Heart left ventricle (tissue), 16 donors: ENCODE measurements around the gene POLR1G. TPM values are rescaled to one million over a fixed set of nuclear protein-coding genes. Genes with fewer than 3 reads are reported as not detected.
A peak's percentile ranks its signal among the peaks of the same experiment; 100 is the strongest.
"Not testable (repeated sequence)": the region's sequence is repeated elsewhere in the genome, so short reads cannot be mapped to it uniquely, and the experiment has no call there.

Experiments used
- ATAC-seq, 4 donors: fragments of 200-7000 bp; cut with Tn5 transposase; one replicate each; pipeline ENCODE4 v1.9.1; 2020 to 2022; ENCODE audit warnings: moderate library complexity in 4 of 4, mild to moderate bottlenecking in 3 of 4, moderate number of reproducible peaks in 1 of 4
- DNase-seq, 5 donors: peaks; one replicate each; pipeline ENCODE4 v3.0.0-alpha.2; 2020
- H3K27ac ChIP-seq, 12 donors: fragments of 200-600 bp; sonication (generic) in 4 of 12; one replicate each; pipeline versions ENCODE4 v1.5.0 to v1.8.0; 2016 to 2022; ENCODE audit warnings: mild to moderate bottlenecking in 2 of 12
- H3K27me3 ChIP-seq, 9 donors: fragments of 200-600 bp; sonication (generic) in 2 of 9; one replicate each; pipeline versions ENCODE4 v1.5.1 to v1.8.0; 2016 to 2022; ENCODE audit warnings: mild to moderate bottlenecking in 3 of 9
- H3K36me3 ChIP-seq, 9 donors: fragments of 200-600 bp; sonication (generic) in 2 of 9; one replicate each; pipeline versions ENCODE4 v1.5.0 to v1.8.0; 2018 to 2022; ENCODE audit warnings: mild to moderate bottlenecking in 2 of 9
- H3K4me1 ChIP-seq, 12 donors: fragments of 200-600 bp; sonication (generic) in 4 of 12; one replicate each; pipeline versions ENCODE4 v1.5.0 to v1.8.0; 2016 to 2022; ENCODE audit warnings: mild to moderate bottlenecking in 3 of 12
- H3K4me3 ChIP-seq, 12 donors: fragments of 200-600 bp; sonication (generic) in 4 of 12; one replicate each; pipeline versions ENCODE4 v1.5.0 to v1.8.0; 2017 to 2022; ENCODE audit warnings: mild to moderate bottlenecking in 9 of 12, moderate library complexity in 4 of 12
- H3K9me3 ChIP-seq, 12 donors: fragments of 200-600 bp; sonication (generic) in 4 of 12; one replicate each; pipeline versions ENCODE4 v1.5.0 to v1.8.0; 2016 to 2022; ENCODE audit warnings: mild to moderate bottlenecking in 1 of 12
- CTCF ChIP-seq, 12 donors: fragments of 200-600 bp; sonication (generic) in 4 of 12; IDR thresholded peaks; one replicate each; pipeline versions ENCODE4 v1.5.0 to v1.8.0; 2018 to 2022; ENCODE audit warnings: antibody characterized with exemption in 12 of 12, mild to moderate bottlenecking in 5 of 12
- POLR2A ChIP-seq, 2 donors: fragments of 450-650 bp; IDR thresholded peaks; one replicate each; pipeline ENCODE4 v1.6.1; 2017; ENCODE audit warnings: antibody characterized with exemption in 2 of 2, mild to moderate bottlenecking in 2 of 2, moderate library complexity in 2 of 2
- WGBS, 4 donors: extraction: QIAGEN DNeasy Blood & Tissue Kit in 2 of 4; methylation state at CpG; one replicate each; pipeline versions ENCODE4 v1.1.5 to v1.1.7; 2013 to 2018; 5-methylcytosine and 5-hydroxymethylcytosine counted together
- intact Hi-C, 10 donors: fragments of 100-400 bp; cut with DNase I; formaldehyde crosslinking; loops; one replicate each; pipeline versions ENCODE4 v1.11.1 to v1.14.2; 2022
- polyA plus RNA-seq, 2 donors: library from polyadenylated mRNA; stranded (reverse); fragments of 200-250 nt; gene quantifications; one replicate each; pipeline ENCODE4 v1.2.3, GENCODE V29; 2013
- total RNA-seq, 9 donors: library from RNA; depleted of rRNA in 2 of 9; stranded (reverse); fragments of >200 nt in 2 of 9; fragmentation: NEBNext Ultra II Directional in 3 of 9; extraction: Animal tissue kit (Norgen Biotek cat#: 25700) in 3 of 9; gene quantifications; one replicate each; pipeline versions ENCODE4 v1.1.0 to v1.2.4, GENCODE V29; 2016 to 2023
- donor health status: ischemic (EF 13 %, LVEDD 7.1; RV severe dilation, severe dysfunction).
- donor health status: healthy with polysubstance abuse.
- donor health status: DM: no; HTN: yes; CAD: no.
- donor health status: DM: no; HTN: no; CAD: no.
- donor health status: ischemic (EF 25% LVEDD 6.9; RV normal size, moderate dysfunction).
- donor health status: ischemic (EF 25% LVEDD 5.7; RV mildly dilated, moderate dysfunction).
- donor health status: healthy.
- donor health status: DM: yes; HTN: yes; CAD: no.
- donor health status: ischemic (EF 35%, LVEDD 5.7; RV mildly dilated, moderate dysfunction).
- donor health status: nonischemic (EF 11% LVEDD 7.7; RV severe dilation, severe dysfunction).
- donor health status: DM: yes; HTN: yes; CAD: no.
- donor health status: PGD.
- donor health status: ischemic (EF 29% LVEDD 5.4; RV normal size, mild dysfunction).
- donor health status: nonischemic (EF 23%, LVEDD 6.1; RV moderate dilation, normal function).

Gene POLR1G
- total and polyA plus RNA-seq, 11 donors, result 4.4 to 10.6 (median 6.9) TPM

DNA sequence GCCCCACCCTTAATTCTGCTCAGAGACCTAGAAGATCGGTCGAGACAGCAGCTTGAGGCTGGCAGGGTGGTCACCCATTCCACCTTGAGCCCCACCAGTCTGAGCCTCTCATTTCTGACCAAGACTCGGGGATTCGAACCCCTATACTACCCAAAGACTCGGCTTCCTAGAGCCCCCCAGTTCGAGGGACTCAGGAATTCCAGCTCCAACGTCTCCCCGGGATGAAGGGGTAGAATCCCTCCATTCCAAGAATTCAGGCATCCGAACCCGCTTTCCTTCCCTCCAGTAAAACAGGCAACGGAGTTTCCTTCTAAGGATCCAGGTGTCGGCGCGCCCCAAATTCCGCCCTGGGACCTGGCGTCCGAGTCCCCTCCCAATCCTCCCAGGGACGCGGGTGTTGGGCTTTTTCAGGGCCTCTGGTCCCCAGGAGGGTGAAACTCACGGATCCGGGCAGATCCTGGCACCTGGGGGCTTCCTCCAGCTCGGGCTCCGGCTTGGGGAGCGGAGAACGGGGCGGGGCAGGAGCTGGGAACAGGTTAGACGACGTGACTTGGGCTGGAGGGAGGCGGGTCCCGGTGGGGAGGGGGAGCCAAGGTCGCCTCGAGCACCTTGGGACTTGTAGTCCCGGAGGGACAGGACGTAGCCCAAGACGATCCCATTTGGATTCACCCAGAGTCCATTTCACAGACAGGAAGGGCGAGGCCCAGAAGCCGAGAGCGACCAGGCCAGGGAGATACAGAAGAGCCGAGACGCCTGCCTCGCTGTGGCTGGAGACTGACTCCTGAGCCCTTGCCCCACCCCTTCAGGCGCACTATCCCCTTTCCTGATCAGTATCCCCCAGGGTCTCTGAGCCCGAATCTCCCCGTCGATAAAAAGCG, 1.6 kb upstream of the POLR1G start, which contains the start of gene PPP1R13L:
Gene PPP1R13L (minus strand): TSS at position 513 of the 878 bp plus-strand sequence. CDS start 6,751 bp downstream, outside the sequence.
- DNase-seq, result peak; percentile 88 to 94 (median 92)
- Histone ChIP-seq H3K9me3 (no peaks in the 10 kb centered on the region), H3K27ac (peak within 1 kb of the TSS; percentile 87 to 97 (median 93)), H3K27me3 (peaks cover 0 to 19% (median 0%) of the 10 kb centered on the region in 9 donors), H3K36me3 (peaks cover 0 to 13% (median 0%) of the 10 kb centered on the region in 9 donors), H3K4me3 (peak within 1 kb of the TSS; percentile 47 to 86 (median 70)), H3K4me1 (peaks cover 0 to 65% (median 42%) of the 10 kb centered on the region in 12 donors)
- ATAC-seq, result peak; percentile 62 to 77 (median 68)
- TF ChIP-seq CTCF (IDR thresholded peaks at IDR 0.05) (no peak), POLR2A (IDR thresholded peaks at IDR 0.05) (peak; percentile 72 to 87)
- intact Hi-C loops, result loop anchor here in 1 of 10 donors (10.0 kb wide), 1 partner anchor 360 kb away; the partner anchor contains the start of gene SIX5
- 3 to 8% (median 5%) methylated on average over 43 to 46 of the region's 46 CpGs for WGBS, 4 donors

GRCh38 chr19:45405435-45406225, 814 bp upstream of the POLR1G start:
- peak; percentile 92 to 93 (median 93) for DNase-seq
- peaks cover 0 to 65% (median 38%) of the 10 kb centered on the region in 12 donors for H3K4me1 ChIP-seq
- H3K4me3 ChIP-seq, result peak overlapping the region; percentile 47 to 86 (median 70)
- TF ChIP-seq CTCF (IDR thresholded peaks at IDR 0.05), result no peak
- TF ChIP-seq POLR2A (IDR thresholded peaks at IDR 0.05), result peak in 1 of 2 donors; percentile 23
- H3K27me3 ChIP-seq, result peaks cover 0 to 19% (median 0%) of the 10 kb centered on the region in 9 donors
- ATAC-seq, result peak; percentile 63 to 79 (median 68)
- peaks cover 0 to 13% (median 0%) of the 10 kb centered on the region in 9 donors for H3K36me3 ChIP-seq
- no peaks in the 10 kb centered on the region for H3K9me3 ChIP-seq
- WGBS, 4 donors, result 0% methylated on average over 39 to 48 of the region's 48 CpGs
- intact Hi-C loops, result loop anchor here in 4 of 10 donors (2.0 to 10.0 kb wide), 2 partner anchors 17 to 359 kb away; partner anchors contain the start of genes ERCC1 (in 3 of the 4) and SIX5 (in 1 of the 4)
- H3K27ac ChIP-seq, result peak overlapping the region; percentile 87 to 97 (median 93)

DNA sequence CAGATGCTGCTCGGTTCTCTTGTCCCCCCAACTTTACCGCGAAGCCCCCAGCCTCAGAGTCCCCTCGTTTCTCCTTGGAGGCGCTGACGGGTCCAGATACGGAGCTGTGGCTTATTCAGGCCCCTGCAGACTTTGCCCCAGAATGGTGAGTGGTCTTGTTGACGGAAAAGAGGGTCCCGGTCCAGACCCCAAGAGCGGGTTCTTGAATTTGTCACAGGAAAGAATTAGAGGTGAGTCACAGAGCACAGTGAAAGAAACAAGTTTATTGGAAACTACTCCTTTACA, 589 bp downstream of the POLR1G start:
- 2 to 4% (median 3%) methylated on average over 10 of the region's 10 CpGs for WGBS, 4 donors
- no peak overlapping the region for H3K27ac ChIP-seq
- DNase-seq (peak in 1 of 5 donors; percentile 18), ATAC-seq (no peak)
- H3K36me3 ChIP-seq, result peaks cover 0 to 24% (median 1%) of the 10 kb centered on the region in 9 donors
- H3K9me3 ChIP-seq, result no peaks in the 10 kb centered on the region
- peak overlapping the region; percentile 47 to 86 (median 70) for H3K4me3 ChIP-seq
- intact Hi-C loops, result loop anchor here in 4 of 10 donors (2.0 to 10.0 kb wide), 2 partner anchors 16 to 358 kb away; partner anchors contain the start of genes ERCC1 (in 3 of the 4) and SIX5 (in 1 of the 4)
- TF ChIP-seq POLR2A (IDR thresholded peaks at IDR 0.05), result no peak
- TF ChIP-seq CTCF (IDR thresholded peaks at IDR 0.05), result no peak
- H3K27me3 ChIP-seq, result peaks cover 0 to 19% (median 0%) of the 10 kb centered on the region in 9 donors
- H3K4me1 ChIP-seq, result peaks cover 0 to 63% (median 37%) of the 10 kb centered on the region in 12 donors

GRCh38 chr19:45407585-45407984, 1.1 kb downstream of the POLR1G start:
- WGBS, 4 donors, result 83 to 88% (median 87%) methylated on average over 4 to 5 of the region's 5 CpGs
- Histone ChIP-seq H3K36me3 (peaks cover 0 to 29% (median 7%) of the 10 kb centered on the region in 9 donors), H3K4me3 (peak overlapping the region in 2 of 12 donors; percentile 63 to 76), H3K4me1 (peaks cover 0 to 58% (median 34%) of the 10 kb centered on the region in 12 donors), H3K27me3 (peaks cover 0 to 18% (median 0%) of the 10 kb centered on the region in 9 donors)
- DNase-seq, H3K27ac ChIP-seq, ATAC-seq, H3K9me3 ChIP-seq: not testable (repeated sequence)
- intact Hi-C loops, result loop anchor here in 4 of 10 donors (2.0 to 10.0 kb wide), 2 partner anchors 15 to 357 kb away; partner anchors contain the start of genes ERCC1 (in 3 of the 4) and SIX5 (in 1 of the 4)
